AG09319 (cell line): ENCODE data around the gene IBTK.

ENCODE experiments used
- DNase-seq: peaks from one replicate; pipeline ENCODE4 v3.0.0-alpha.2; 2010; ENCODE audit warnings: low read depth; ENCODE audit errors: extremely low read depth
- TF ChIP-seq, protein P1 (sequence below): IDR thresholded peaks from 2 replicates; pipeline ENCODE4 v1.5.1; 2011; ENCODE audit warnings: low read depth, mild to moderate bottlenecking, inconsistent platforms, low read length, moderate library complexity

The IBTK gene

DNA sequence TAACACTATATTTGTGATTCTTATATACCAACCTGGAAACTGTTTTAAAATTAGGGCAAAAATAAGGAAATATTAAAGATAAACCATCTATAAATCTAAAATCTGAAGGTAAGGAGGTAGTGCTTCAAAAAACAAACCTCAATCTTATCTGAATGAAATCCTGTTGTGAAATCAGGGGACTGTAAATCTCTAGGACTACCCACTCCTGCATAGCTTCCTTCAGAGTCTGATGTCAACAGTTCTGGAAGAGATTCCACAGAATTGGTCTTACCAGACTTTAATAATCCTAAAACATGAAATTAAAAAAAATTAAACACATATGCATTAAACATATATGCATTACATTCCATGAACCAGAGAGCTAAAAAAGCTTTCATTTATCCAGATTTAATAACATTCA lies 51.4 kb downstream of the IBTK start:
- TF ChIP-seq, protein P1, sequence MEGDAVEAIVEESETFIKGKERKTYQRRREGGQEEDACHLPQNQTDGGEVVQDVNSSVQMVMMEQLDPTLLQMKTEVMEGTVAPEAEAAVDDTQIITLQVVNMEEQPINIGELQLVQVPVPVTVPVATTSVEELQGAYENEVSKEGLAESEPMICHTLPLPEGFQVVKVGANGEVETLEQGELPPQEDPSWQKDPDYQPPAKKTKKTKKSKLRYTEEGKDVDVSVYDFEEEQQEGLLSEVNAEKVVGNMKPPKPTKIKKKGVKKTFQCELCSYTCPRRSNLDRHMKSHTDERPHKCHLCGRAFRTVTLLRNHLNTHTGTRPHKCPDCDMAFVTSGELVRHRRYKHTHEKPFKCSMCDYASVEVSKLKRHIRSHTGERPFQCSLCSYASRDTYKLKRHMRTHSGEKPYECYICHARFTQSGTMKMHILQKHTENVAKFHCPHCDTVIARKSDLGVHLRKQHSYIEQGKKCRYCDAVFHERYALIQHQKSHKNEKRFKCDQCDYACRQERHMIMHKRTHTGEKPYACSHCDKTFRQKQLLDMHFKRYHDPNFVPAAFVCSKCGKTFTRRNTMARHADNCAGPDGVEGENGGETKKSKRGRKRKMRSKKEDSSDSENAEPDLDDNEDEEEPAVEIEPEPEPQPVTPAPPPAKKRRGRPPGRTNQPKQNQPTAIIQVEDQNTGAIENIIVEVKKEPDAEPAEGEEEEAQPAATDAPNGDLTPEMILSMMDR: no peak
- DNase-seq: no peak

DNA sequence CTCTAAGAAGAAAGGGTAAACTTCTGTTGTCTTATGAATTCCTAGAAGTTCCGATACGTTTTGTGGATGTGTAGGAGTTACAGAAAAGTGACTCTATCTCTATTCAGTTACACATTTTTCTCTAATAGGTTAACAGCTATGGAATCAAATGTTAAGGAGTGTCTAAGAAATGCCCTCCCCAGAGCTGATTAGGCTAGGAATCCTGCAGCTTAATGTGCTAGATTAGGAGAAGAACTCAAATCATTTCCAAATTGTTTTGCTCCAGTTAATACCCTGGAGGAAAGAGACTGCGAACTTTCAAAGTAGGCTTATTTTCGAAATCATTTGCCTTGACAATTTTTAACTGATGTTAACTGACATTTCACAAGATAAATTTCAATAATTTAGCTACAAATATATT lies 51.9 kb downstream of the IBTK start:
- DNase-seq: no peak
- TF ChIP-seq, protein P1: no peak

DNA sequence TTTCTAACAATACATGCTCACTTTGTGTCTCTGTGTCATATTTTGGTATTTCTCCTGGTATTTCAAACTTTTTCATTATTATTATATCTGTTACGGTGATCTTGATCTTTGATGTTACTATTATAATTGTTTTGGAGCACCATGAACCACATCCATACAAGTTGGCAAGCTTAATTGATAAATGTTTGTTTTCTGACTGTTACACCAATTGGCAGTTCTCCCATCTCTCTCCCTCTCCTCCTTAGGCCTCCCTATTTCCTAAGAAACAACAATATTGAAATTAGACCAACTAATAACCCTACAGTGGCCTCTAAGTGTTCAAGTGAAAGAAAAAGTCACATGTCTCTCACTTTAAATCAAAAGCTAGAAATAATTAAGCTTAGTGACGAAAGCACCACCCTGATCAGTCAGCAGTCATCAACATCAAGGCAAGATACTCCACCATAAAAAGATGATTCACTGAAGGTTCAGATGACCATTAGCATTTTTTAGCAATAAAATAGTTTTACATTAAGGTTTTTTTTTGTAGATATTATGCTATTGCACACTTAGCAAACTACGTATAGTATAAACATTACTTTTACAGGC lies 61.5 kb downstream of the IBTK start:
- no peak for DNase-seq
- TF ChIP-seq, protein P1: no peak

DNA sequence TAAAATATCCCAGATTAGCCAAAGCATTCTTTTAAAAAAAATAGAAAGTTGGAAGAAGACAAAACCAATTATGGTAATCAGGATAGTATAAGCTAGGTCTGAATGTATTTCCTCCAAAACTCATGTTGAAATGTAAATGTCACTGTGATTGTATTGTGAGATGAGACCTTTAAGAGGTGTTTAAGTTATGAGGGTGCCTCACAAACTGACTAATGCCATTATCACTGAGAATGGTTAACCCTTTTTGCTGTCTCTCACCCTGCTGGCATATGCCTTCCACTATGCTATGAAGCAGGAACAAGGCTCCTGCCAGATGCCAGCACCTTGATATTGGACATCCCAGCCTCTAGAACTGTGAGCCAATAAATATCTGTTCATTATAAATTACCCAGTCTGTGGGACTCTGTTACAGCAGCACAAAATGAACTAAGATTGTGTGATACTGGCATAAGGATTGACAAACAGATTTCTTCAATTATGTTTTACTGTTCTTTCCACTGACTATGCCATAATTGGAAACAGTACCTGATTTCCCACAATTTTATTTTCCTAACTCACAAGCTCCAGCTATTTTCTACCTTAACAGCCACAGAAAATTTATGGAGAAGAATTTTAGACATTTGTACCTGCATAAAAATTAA lies 63.8 kb downstream of the IBTK start:
- no peak for DNase-seq
- TF ChIP-seq, protein P1: no peak

DNA sequence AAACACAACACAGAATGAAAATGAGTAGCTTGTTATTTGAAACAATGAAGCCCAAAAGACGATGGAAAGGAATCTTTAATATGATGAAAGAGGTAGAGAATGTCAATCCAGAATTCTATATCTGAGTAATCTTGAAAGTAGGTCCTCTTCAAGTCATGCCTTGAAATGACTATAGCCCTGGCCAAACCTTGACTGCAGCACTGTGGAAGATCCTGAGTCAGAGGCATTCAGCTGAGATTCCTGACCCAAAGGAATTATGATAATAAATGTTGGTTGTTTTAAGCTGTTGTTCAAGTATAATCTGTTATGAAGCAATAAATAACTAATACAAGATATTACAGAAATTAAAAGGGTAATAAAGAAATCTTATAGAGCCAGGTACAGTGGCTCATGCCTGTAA lies 64.8 kb downstream of the IBTK start:
- no peak for DNase-seq
- TF ChIP-seq, protein P1: no peak

DNA sequence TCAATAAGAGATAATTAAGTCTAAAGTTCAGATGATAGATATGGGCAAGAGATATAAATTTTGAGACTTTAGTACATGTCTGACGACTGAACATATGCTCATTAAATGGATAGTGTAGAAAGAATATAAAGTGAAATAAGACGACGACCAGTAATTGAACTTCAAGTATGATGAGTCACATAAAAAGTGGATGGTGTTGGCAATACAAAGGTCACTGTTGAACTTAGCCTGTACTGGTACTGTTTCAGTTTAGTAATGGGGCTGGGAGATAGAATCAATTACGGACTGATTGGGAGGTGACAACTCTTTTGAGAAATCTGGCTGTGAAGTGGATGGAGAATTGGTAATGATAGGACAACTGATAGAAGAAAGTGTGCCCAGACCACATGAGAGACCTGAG lies 68.1 kb downstream of the IBTK start:
- TF ChIP-seq, protein P1: no peak
- DNase-seq: no peak

DNA sequence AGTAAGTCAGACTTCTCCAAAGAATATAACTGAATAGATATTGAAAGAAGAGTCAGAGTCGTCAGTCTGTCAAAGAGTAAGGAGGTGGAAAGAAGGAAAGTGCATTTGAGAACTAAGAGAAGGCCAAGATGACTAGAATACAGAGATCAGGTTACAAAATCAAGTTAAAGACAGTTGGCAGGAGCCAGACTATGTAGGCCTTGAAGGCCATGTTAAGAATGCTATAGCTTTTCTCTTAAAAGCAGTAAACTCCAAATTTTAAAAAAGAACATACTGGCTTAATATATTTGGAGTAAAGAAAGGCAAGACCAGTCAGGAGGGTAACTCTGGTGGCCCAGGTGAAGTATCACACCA lies 68.8 kb downstream of the IBTK start:
- DNase-seq: no peak
- TF ChIP-seq, protein P1: no peak
